Retinal pigment epithelial cell (primary cell): ENCODE measurements around the gene IL1RAPL1.

Experiments
- DNase-seq: peaks from one replicate; pipeline ENCODE4 v3.0.0-alpha.2; 2010; ENCODE audit warnings: low read depth
- H3K4me3 ChIP-seq: 2 replicates; pipeline ENCODE4 v1.5.1; 2011; ENCODE audit warnings: mild to moderate bottlenecking, low read length, control low read depth, moderate library complexity
- CTCF ChIP-seq: conservative IDR thresholded peaks from 2 replicates; pipeline ENCODE4 v1.5.1; 2011; ENCODE audit warnings: low read depth, low read length, control low read depth, inconsistent platforms

IL1RAPL1 gene

GRCh38 chrX:29215251-29215650 lies 628.0 kb downstream of the IL1RAPL1 start:
- H3K4me3 ChIP-seq, result no peak overlapping the region
- no peak for DNase-seq
- TF ChIP-seq CTCF, result no peak

- TF ChIP-seq CTCF, result no peak
- no peak overlapping the region for H3K4me3 ChIP-seq
- no peak for DNase-seq
Observed at GRCh38 chrX:29225670-29226069, 638.4 kb downstream of the IL1RAPL1 start.

GRCh38 chrX:29229802-29230201 lies 642.6 kb downstream of the IL1RAPL1 start:
- DNase-seq, result no peak
- TF ChIP-seq CTCF, result no peak

GRCh38 chrX:29231800-29232199 lies 644.6 kb downstream of the IL1RAPL1 start:
- H3K4me3 ChIP-seq, result no peak overlapping the region
- DNase-seq, result no peak
- peak; percentile 39 for TF ChIP-seq CTCF

More at GRCh38 chrX:29229802-29230201, 642.6 kb downstream of the IL1RAPL1 start:
- H3K4me3 ChIP-seq, result no peak overlapping the region

GRCh38 chrX:29233592-29234183 lies 646.4 kb downstream of the IL1RAPL1 start:
- TF ChIP-seq CTCF, result no peak
- no peak for DNase-seq
- H3K4me3 ChIP-seq, result no peak overlapping the region

GRCh38 chrX:29237972-29238371 lies 650.7 kb downstream of the IL1RAPL1 start:
- DNase-seq, result no peak
- no peak for TF ChIP-seq CTCF
- H3K4me3 ChIP-seq, result no peak overlapping the region

GRCh38 chrX:29241809-29242208 lies 654.6 kb downstream of the IL1RAPL1 start:
- H3K4me3 ChIP-seq, result no peak overlapping the region
- DNase-seq, result no peak
- no peak for TF ChIP-seq CTCF
